SHP77 (cell line): Measurements from ENCODE around the gene HGD.

Experiments
- DNase-seq, 2 experiments: peaks; one replicate each; lab custom pipeline; 2025; lab: John Stamatoyannopoulos, UW

HGD gene, protein sequence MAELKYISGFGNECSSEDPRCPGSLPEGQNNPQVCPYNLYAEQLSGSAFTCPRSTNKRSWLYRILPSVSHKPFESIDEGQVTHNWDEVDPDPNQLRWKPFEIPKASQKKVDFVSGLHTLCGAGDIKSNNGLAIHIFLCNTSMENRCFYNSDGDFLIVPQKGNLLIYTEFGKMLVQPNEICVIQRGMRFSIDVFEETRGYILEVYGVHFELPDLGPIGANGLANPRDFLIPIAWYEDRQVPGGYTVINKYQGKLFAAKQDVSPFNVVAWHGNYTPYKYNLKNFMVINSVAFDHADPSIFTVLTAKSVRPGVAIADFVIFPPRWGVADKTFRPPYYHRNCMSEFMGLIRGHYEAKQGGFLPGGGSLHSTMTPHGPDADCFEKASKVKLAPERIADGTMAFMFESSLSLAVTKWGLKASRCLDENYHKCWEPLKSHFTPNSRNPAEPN

DNA sequence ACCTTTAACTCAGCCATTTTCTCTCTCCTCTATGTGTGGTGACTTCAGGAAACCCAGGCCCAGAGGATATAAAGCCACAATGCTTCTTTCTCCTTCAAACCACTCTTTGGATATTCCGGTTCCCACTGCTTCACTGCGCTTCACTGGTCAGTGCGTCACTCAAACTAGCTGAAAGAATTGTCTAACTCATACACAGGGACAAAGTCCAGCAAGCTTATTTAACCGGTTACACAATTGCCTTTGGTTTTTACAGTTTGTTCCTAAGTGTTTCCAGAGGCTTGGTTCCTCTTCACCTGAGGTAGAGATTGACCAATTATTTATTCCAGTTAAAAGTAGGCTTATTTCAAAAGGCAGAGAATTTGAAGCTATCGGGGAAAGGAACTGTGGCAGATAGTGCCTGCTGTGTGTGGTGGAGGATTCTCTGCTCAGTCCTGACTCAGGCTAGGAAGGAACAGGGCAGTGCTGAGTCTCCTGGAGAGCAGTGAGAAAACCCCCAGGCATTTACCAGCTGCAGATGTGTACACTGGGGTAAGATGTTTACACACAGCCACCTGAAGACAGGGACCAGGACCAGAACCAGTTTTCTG lies at the start of gene HGD:
TSS of gene HGD (minus strand) at position 145 of the 587 bp plus-strand sequence. CDS start at position 17, 128 bp downstream.
- DNase-seq: no peak

DNA sequence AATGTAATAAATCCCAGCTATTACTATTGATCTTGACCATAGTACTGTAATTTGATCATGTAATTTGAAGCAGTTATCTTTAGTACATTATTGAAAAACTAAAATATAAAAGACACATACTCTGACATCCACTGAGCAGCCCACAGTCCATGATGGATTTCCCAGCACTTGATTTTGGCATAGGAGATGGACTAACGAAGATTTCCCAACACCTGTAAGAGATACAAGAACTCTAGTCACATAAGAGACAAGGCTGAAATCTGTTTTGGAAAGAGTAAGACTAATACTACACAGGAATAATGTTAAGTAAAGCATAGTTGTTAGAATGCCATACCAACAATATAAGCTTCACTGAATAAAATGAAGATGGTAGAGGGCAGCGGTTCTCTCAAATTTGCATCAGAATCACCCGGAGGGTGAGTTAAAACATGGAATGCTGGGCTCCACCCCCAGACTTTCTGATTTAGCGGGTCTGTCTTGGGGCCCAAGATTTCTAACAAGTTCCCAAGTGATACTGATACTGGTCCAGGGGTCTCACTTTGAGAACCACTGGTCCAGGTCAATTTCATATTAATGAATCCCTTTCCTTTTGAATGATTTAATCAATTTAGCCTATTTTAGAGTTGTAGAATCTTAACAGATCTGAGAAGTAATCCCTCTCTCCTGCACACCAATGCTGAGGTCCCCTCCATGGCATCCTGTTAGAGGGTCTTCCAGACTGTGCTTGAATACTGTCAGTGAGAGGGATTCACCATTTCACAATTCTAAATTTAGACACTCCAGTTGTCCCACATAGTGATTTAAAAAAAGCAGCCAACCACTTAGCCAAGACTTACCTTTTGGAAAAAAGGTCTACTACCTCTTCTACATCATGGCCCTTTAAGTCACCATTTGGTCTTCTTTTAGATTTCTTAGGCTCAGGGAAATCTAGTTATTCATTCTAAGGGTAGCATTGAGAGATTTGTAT lies 48.8 kb upstream of the HGD start:
- DNase-seq: no peak

DNA sequence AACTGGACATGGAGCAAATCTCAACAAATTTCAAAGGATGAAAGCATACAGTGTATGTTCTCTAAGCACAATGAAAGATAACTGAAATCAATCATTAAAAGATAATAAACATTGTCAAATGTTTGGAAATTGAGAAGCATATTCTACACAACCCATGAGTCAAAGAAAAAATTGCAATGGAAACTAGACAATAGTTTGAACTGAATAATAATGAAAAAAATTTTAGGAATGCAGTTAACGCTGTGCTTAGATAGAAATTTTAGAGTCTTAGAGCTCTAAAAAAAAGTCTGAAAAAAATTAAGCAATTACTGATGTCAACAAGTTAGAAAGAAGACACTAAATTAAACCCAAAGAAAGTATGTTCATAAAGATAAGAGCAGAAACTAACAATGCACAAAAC lies 44.8 kb upstream of the HGD start:
- DNase-seq: no peak

DNA sequence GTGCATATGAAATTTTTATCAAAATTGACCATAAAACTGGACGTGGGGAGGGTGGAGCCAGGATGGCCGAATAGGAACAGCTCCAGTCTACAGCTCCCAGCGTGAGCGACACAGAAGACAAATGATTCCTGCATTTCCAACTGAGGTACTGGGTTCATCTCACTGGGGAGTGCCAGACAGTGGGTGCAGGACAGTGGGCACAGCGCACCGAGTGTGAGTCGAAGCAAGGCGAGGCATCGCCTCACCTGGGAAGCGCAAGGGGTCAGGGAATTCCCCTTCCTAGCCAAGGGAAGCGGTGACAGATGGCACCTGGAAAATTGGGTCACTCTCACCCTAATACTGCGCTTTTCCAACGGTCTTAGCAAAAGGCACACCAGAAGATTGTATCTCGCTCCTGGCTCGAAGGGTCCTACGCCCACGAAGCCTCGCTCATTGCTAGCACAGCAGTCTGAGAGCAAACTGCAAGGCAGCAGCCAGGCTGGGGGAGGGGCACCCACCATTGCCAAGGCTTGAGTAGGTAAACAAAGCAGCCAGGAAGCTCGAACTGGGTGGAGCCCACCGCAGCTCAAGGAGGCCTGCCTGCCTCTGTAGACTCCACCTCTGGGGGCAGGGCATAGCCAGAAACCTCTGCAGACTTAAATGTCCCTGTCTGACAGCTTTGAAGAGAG lies 37.3 kb upstream of the HGD start:
- DNase-seq: peak; percentile 0 to 33

DNA sequence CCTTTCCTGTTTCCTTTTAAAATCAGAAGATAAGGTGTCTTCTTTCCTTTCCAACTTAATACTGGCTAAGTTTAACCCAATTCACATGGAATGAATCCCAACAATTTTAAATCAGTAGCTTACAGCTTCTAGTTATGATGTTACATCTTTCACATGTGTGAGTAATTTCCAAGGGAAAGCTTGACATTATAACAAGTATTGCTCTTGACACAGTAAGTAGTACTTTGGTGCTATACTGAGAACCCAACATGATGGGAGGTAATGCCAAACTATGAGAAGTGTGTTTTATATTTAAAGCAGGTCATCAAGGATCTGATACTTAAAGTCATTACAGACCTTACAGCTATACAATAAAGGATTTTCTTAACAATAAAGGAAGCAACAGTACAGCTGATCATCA lies 31.2 kb upstream of the HGD start:
- DNase-seq: no peak

DNA sequence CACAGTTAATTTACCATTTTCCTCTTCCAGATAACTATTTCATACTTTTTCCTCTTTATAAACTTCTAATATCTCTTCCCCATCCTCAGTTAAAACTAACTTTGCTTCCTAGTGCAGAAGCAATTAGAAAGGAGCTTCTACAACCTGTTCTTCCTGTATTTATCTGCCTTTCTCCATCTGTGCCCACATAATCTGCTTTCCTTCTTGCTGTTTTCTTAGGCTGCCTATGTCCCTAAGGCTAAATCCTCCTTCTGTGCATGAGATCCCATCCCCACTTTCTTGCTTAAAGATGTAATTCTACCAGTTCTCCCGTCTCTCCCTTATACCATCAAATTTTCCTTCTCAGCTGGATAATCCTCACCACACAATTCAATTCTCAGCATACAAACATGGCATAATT lies 28.3 kb upstream of the HGD start:
- DNase-seq: no peak

DNA sequence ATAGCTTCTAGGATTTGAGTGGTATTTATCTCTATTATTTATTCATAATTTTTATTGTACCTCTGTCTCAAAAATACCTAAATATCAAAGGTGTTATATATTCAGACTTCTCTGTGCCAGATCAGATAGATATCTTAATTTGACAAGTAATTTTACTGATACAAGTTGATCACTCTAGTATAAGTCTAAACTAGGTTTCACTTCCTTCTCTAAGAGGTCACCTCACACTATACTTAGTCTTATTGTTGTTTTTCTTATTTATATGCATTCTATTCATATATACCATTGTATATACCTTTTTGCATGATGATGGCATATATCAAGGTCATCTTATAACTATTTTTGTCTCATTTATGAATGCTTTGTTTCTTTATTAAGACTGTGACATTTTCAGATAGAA lies 26.4 kb upstream of the HGD start:
- DNase-seq: no peak

DNA sequence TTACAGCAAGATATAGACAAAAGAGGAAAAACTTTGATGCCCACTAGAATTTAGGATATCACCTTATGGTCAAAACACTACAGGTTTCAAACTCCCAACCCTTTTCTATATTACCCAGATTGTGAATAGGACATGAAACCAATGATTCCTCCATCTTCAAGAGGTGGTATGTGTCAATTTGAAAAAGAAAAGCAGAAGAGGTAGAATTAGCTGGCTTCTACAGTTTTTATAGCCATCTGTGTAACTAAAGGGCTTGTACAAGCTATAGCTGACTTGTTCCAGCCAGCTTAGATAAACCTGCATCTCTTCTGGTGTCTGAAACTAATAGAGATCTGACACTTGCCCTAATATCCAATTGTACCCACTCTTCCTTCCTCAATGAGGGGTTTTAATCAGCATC lies 24.9 kb upstream of the HGD start:
- no peak for DNase-seq

DNA sequence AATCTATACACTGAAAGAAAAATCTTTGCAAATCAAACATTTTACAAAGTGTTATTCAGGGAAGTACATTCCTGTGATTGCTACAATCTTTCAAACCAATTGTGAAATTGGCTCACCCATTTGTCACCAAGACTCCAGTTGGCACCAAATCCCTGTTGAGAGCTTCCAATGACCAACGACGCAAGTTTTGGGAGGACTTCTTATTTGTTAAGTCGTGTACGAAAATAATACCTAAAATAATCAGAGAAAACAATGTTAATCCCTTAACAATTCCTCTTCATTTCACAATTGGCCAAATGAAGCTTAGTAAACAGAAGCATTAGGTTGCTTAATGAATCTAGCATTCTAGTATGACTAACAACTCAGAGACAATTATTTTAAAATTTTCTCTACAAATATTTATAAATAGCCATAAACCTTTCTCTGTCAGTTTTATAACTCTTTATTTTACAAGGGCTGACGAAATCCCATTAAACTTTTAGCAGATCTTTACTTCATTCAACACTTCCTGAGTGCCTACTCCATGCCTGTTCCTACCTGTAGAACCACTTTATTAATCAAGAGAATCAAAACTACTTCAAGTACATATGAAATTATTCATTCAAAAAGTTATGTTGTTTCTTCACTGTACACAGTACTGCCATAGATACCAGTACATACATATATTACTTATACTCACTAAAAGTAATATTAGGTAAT lies 24.0 kb upstream of the HGD start:
- DNase-seq: no peak

DNA sequence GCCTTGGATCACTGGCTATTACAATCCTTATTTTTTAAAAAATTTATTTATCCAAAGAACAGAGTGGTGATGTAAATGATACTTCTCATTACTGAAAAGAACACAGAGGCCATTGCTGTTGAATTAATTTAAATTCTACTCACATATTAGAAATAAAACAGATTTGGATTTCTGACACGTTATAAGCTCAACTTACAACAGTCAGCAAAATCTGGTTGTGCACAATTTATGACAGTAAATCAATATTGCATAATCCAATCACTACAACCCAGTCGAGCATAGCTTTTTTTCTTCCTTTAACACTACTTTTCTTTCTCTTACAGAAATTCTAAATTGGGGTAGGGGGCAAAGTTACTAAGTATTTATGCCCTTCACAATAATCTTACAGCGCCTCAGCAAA lies 17.3 kb upstream of the HGD start:
- DNase-seq: no peak

DNA sequence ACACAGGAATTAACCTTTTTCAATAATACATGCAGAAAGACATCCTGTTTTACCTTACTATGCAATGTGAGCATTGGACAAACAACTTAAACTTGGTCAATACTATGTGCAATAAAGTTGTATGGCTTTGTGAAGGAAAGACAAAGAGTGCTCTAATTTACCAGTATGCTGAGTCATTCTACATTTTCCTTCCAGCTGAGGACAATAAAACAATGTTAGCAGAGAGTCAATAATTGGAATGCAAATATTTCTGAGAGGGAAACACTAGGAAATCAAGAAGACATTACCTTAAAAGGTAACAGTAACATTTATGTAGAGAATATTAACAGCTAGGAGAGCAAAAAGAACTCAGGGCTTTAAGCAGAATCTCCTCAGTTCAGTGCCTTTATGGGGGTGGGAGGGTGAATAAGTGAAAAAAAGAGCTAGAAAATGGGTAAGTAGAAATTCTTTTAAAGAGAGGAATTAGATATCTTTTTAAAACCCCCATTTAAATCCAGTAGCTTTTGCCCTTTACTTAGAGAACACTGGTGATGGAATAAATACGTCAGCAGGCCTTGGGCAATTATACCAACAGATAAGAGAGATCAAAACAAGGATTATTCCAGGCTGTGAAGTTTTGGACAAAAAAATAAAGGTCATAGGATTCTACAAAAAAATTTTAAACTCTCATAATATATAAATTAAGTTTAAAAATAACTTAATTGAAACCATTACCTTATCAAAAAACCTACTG lies 11.6 kb upstream of the HGD start:
- peak in 1 of 2 experiments; percentile 13 for DNase-seq

DNA sequence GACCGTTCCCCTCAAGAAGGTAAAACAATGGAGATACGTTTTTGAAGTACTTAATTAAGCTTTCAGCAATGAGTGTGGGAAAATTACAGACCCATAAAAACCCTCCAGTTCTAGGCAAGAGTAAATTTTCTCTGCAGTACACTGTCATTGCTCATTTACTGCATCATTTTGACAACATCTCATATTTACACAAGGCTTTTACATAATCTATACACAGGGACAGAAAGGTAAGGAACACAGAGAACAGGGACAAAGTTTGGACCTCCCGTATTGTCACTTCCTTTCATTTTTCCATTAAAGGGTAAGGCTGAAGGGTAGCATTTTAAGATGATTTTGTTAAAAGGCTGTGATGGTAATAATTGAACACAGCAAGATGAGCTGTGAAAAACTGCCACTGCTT lies 7.4 kb upstream of the HGD start:
- no peak for DNase-seq

DNA sequence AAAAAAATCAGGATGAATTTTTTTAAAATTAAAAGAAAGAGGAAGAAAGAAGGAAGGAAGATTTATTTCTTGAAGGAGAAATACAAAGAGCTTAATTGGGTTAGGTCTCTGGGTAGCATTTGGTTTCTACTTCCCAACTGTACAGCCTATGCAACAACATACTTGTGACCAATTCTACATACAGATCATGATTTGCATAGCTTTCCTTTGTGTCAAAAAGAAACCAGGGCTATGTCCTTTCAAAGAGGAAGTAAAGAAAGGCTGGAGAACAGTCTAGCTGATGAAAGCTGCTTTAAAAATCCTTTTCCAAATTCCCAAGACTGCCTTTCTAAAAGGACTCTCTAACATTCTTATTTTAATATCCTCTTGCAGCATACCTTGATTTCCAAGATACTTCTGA lies 6.1 kb upstream of the HGD start:
- no peak for DNase-seq

DNA sequence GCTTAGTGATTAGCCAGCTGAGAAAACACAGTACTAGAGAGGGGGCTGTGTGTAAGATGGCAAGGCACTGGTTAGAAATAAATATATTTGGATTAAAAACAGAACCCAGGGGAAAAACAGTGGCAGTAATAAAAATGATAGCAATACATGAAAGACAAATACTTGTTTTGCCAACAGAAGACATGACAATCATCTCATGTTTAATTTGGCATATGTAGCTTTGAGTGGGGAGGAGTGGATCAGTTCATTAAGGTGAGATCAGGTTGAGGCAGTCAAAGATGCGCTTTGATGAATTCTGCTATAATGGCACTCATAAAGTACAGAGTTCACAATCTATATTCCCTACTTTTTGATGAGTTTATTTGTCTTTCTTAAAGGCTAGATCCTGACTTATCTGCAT lies 3.4 kb upstream of the HGD start:
- no peak for DNase-seq

DNA sequence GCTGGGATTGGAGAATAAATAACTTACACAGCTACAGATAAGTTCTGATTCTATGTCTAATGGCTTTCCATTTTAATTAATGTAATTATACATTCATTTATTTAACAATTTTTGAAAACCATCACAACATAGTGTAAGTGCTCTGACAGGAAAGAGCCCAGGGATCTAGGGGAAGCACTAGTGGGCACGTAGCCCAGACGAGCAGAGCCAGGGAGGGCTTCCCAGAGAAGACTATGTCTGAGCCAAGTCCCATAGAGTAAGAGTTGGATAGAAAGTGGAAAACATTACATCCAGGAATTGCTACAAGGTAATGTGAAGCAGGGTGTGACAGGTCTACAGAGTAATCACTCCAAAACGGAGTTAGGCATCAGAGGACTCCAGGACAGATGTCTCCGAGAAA lies 2.9 kb upstream of the HGD start:
- DNase-seq: no peak

DNA sequence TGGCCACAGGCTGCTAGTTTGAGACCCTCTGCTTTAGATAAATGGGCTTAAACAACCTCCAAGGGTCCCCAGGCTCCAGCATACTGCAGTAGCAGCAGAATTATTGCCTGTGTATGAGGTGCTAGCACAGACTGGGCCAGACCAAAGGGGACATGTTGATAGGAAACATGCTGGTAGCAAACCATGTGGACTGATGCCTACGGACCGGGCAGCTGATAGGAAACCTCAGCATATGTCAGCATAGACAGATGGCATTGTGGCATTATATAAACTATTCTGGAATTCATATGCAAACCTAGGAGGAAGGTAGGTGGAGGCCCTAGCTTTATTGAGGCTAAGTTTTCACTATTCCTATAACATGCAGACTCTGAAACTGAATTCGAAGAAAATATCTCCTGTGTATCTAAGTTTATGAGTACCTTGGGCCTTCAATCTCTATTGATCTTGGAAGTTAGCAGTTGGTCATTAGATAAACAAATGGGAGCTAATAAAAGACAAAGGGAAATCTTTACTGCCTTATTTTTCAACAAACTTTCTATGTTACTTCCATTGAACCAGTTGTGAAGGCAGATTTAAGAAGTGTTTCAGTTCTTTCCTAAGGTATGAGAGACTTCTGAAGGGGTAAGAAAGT lies 1.7 kb upstream of the HGD start:
- DNase-seq: no peak

DNA sequence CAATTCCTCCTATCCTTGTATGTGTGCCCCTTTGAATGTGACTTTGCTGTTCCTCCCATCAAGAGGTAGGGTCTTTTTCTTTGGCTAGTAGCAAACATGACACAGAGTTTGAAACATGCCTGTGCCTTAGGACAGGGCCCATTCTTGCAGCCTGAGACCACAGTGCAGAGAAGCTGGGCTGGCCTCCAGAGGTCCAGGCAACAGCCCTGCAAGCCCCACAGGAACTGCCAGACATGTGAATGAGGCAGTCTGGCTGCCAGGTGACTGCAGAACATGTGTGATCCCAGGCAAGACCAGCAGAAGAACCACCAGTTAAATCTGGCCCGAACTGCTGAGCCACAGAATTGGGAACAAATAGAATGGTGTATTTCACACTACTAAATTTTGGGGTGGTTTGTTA lies 1.2 kb upstream of the HGD start:
- DNase-seq: no peak

DNA sequence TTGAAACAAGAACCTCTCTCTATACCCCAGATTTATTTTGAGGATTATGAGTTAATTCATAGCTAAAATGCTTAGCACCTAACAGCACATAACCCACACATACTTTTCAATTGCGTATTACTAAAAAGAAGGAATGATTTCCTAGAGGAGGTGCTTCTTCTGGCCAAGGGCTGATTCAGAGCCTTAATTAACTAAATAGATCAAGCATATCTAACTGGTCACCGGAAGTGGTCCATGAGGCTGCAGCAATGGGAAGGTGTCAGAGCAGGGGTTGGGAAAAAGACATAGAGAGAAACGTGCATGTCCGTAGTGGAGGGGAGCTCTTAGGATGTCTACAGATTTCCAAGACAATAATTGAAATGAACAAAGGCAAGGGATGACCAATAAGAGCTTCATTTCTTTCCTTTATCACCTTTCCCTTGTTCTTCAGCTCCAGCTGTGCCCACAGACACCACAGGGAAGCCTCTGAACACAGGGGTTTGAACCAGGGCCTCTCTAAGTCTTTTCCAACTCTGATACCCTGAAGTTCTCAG lies 467 bp downstream of the HGD start:
- no peak for DNase-seq

DNA sequence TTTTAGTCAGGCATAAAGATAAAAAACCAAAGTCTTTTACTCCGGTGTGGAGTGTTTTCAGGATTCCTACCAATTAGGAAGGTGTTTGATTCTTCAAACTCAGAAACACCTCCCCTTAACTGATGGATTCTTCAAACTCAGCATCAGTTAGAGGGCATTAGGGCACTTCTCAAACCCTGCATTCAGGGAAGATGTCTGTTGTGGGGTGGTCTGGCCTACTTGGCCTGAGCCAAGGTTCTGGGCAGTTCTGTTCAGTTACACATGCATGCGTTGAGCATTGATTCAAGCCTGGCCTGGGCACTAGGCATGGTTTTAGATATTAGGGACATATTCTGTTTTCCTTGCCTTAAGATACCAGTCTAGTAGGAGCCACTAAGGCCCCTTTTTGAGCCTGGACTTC lies 1.0 kb downstream of the HGD start:
- no peak for DNase-seq
